Kidney glomerular epithelial cell (primary cell): ENCODE results near the gene SERPINF2.
"Not testable (repeated sequence)": the region's sequence is repeated elsewhere in the genome, so short reads cannot be mapped to it uniquely, and the experiment has no call there.

Source experiments
- DNase-seq: peaks from one replicate; lab custom pipeline; 2025; lab: John Stamatoyannopoulos, UW

Gene SERPINF2

GRCh38 chr17:1735418-1735817 is 7.3 kb upstream of the SERPINF2 start:
- no peak for DNase-seq

GRCh38 chr17:1735834-1736347 is 6.8 kb upstream of the SERPINF2 start:
- DNase-seq: no peak

- DNase-seq: peak; percentile 77
Observed at GRCh38 chr17:1736348-1737281, 6.1 kb upstream of the SERPINF2 start.

- DNase-seq: no peak
Observed at GRCh38 chr17:1737531-1738291, 5.0 kb upstream of the SERPINF2 start.

GRCh38 chr17:1741899-1742298 is 772 bp upstream of the SERPINF2 start:
- not testable (repeated sequence) for DNase-seq

- no peak for DNase-seq
Observed at GRCh38 chr17:1743088-1743439, 393 bp downstream of the SERPINF2 start.

GRCh38 chr17:1744551-1745512 is 2.2 kb downstream of the SERPINF2 start:
- no peak for DNase-seq

GRCh38 chr17:1745513-1746020 is 2.9 kb downstream of the SERPINF2 start:
- no peak for DNase-seq

GRCh38 chr17:1746975-1747543 is 4.4 kb downstream of the SERPINF2 start:
- DNase-seq: no peak

GRCh38 chr17:1750628-1751027 is 8.0 kb downstream of the SERPINF2 start:
- DNase-seq: no peak

- no peak for DNase-seq
Observed at GRCh38 chr17:1752425-1753262, 10.0 kb downstream of the SERPINF2 start.

- DNase-seq: no peak
Observed at GRCh38 chr17:1753767-1754429, 11.2 kb downstream of the SERPINF2 start.

- DNase-seq: no peak
Observed at GRCh38 chr17:1754430-1755112, 11.9 kb downstream of the SERPINF2 start.

GRCh38 chr17:1755252-1755826 is 12.7 kb downstream of the SERPINF2 start:
- DNase-seq: no peak

- DNase-seq: no peak
Observed at GRCh38 chr17:1755827-1756262, 13.2 kb downstream of the SERPINF2 start.

GRCh38 chr17:1758807-1759206 is 16.1 kb downstream of the SERPINF2 start:
- no peak for DNase-seq

- DNase-seq: no peak
Observed at GRCh38 chr17:1759529-1759928, 16.9 kb downstream of the SERPINF2 start.

- no peak for DNase-seq
Observed at GRCh38 chr17:1762233-1762900, 19.7 kb downstream of the SERPINF2 start.
